ENCODE results near the gene MAN2B2. TPM values are rescaled to one million over a fixed set of nuclear protein-coding genes. Genes with fewer than 3 reads are reported as not detected.
"Not testable (repeated sequence)": the region's sequence is repeated elsewhere in the genome, so short reads cannot be mapped to it uniquely, and the experiment has no call there.

The MAN2B2 gene
- total RNA-seq, 2 donors from 2014 or later, result 11.9 to 21.9 TPM

GRCh38 chr4:6658597-6659075 lies 83.6 kb downstream of the MAN2B2 start:
- ATAC-seq (replicated peaks in 1 of 2) (peak; percentile 86 to 88), DNase-seq (peak; percentile 68)
- Mint-ChIP-seq H3K4me3 (peak overlapping the region; percentile 75 to 79), H3K4me1 (ENCODE audit: low read depth) (peaks cover 14% of the 10 kb centered on the region), H3K27me3 (ENCODE audit: low read depth) (peaks cover 39% of the 10 kb centered on the region), H3K9me3 (no peaks in the 10 kb centered on the region), H3K27ac (no peak overlapping the region), H3K36me3 (ENCODE audit: insufficient read depth in 2 of 2) (peaks cover 0 to 1% of the 10 kb centered on the region in 2 donors)

- Mint-ChIP-seq H3K4me3 (no peak overlapping the region), H3K36me3 (ENCODE audit: insufficient read depth in 2 of 2) (peaks cover 0 to 1% of the 10 kb centered on the region in 2 donors)
- ATAC-seq (replicated peaks in 1 of 2), result no peak
These were observed 84.9 kb downstream of the MAN2B2 start for GRCh38 chr4:6659897-6660296.

GRCh38 chr4:6660430-6660829 lies 85.4 kb downstream of the MAN2B2 start:
- peaks cover 0 to 1% of the 10 kb centered on the region in 2 donors for H3K36me3 Mint-ChIP-seq (ENCODE audit: insufficient read depth in 2 of 2)
- no peak overlapping the region for H3K4me3 Mint-ChIP-seq
- peaks cover 14% of the 10 kb centered on the region for H3K4me1 Mint-ChIP-seq (ENCODE audit: low read depth)
- H3K9me3 Mint-ChIP-seq, result no peaks in the 10 kb centered on the region
- peaks cover 39% of the 10 kb centered on the region for H3K27me3 Mint-ChIP-seq (ENCODE audit: low read depth)
- DNase-seq (no peak), ATAC-seq (replicated peaks in 1 of 2) (no peak)
- H3K27ac Mint-ChIP-seq, result no peak overlapping the region

More at GRCh38 chr4:6659897-6660296, 84.9 kb downstream of the MAN2B2 start:
- H3K27ac Mint-ChIP-seq, result no peak overlapping the region
- peaks cover 14% of the 10 kb centered on the region for H3K4me1 Mint-ChIP-seq (ENCODE audit: low read depth)
- DNase-seq, result no peak
- H3K9me3 Mint-ChIP-seq, result no peaks in the 10 kb centered on the region
- H3K27me3 Mint-ChIP-seq (ENCODE audit: low read depth), result peaks cover 39% of the 10 kb centered on the region

- Mint-ChIP-seq H3K27me3 (ENCODE audit: low read depth) (peaks cover 39% of the 10 kb centered on the region), H3K27ac (no peak overlapping the region), H3K4me3 (no peak overlapping the region), H3K9me3 (no peaks in the 10 kb centered on the region), H3K4me1 (ENCODE audit: low read depth) (peaks cover 14% of the 10 kb centered on the region), H3K36me3 (ENCODE audit: insufficient read depth in 2 of 2) (peaks cover 0 to 1% of the 10 kb centered on the region in 2 donors)
- ATAC-seq (replicated peaks in 1 of 2) (no peak), DNase-seq (no peak)
These were observed 87.6 kb downstream of the MAN2B2 start for GRCh38 chr4:6662591-6662990.

GRCh38 chr4:6663596-6664393 lies 88.8 kb downstream of the MAN2B2 start:
- H3K27ac Mint-ChIP-seq, result no peak overlapping the region
- H3K4me3 Mint-ChIP-seq, result peak overlapping the region; percentile 8 to 69
- H3K27me3 Mint-ChIP-seq (ENCODE audit: low read depth), result peaks cover 39% of the 10 kb centered on the region
- ATAC-seq (replicated peaks in 1 of 2), result peak; percentile 16 to 36
- H3K4me1 Mint-ChIP-seq (ENCODE audit: low read depth), result peaks cover 14% of the 10 kb centered on the region
- no peak for DNase-seq
- peaks cover 0 to 1% of the 10 kb centered on the region in 2 donors for H3K36me3 Mint-ChIP-seq (ENCODE audit: insufficient read depth in 2 of 2)
- H3K9me3 Mint-ChIP-seq, result no peaks in the 10 kb centered on the region

GRCh38 chr4:6665320-6665654 lies 90.3 kb downstream of the MAN2B2 start:
- H3K4me3 Mint-ChIP-seq, result no peak overlapping the region
- H3K4me1 Mint-ChIP-seq (ENCODE audit: low read depth), result peaks cover under 1% of the 10 kb centered on the region
- H3K27me3 Mint-ChIP-seq (ENCODE audit: low read depth), result peaks cover 31% of the 10 kb centered on the region
- no peak overlapping the region for H3K27ac Mint-ChIP-seq
- DNase-seq, result no peak
- no peak for ATAC-seq (replicated peaks in 1 of 2)
- H3K36me3 Mint-ChIP-seq (ENCODE audit: insufficient read depth in 2 of 2), result no peaks in the 10 kb centered on the region
- no peaks in the 10 kb centered on the region for H3K9me3 Mint-ChIP-seq

GRCh38 chr4:6668391-6668790 lies 93.4 kb downstream of the MAN2B2 start:
- ATAC-seq (replicated peaks in 1 of 2) (no peak), DNase-seq (no peak)
- peaks cover 4% of the 10 kb centered on the region for H3K4me1 Mint-ChIP-seq (ENCODE audit: low read depth)
- H3K9me3 Mint-ChIP-seq, result no peaks in the 10 kb centered on the region
- H3K27ac Mint-ChIP-seq, result no peak overlapping the region
- no peak overlapping the region for H3K4me3 Mint-ChIP-seq
- peaks cover 2% of the 10 kb centered on the region for H3K27me3 Mint-ChIP-seq (ENCODE audit: low read depth)
- peaks cover 0 to under 1% of the 10 kb centered on the region in 2 donors for H3K36me3 Mint-ChIP-seq (ENCODE audit: insufficient read depth in 2 of 2)

GRCh38 chr4:6671648-6672047 lies 96.7 kb downstream of the MAN2B2 start:
- Mint-ChIP-seq H3K27me3 (ENCODE audit: low read depth) (no peaks in the 10 kb centered on the region), H3K9me3 (no peaks in the 10 kb centered on the region), H3K4me1 (ENCODE audit: low read depth) (peaks cover 25% of the 10 kb centered on the region)

GRCh38 chr4:6672131-6672530 lies 97.1 kb downstream of the MAN2B2 start:
- Mint-ChIP-seq H3K27ac (no peak overlapping the region), H3K9me3 (no peaks in the 10 kb centered on the region), H3K4me3 (no peak overlapping the region), H3K27me3 (ENCODE audit: low read depth) (no peaks in the 10 kb centered on the region), H3K4me1 (ENCODE audit: low read depth) (peaks cover 30% of the 10 kb centered on the region), H3K36me3 (ENCODE audit: insufficient read depth in 2 of 2) (peaks cover 17 to 22% of the 10 kb centered on the region in 2 donors)
- ATAC-seq (replicated peaks in 1 of 2), result no peak
- DNase-seq, result no peak

More at GRCh38 chr4:6671648-6672047, 96.7 kb downstream of the MAN2B2 start:
- no peak for DNase-seq
- H3K4me3 Mint-ChIP-seq, result no peak overlapping the region
- no peak overlapping the region for H3K27ac Mint-ChIP-seq
- peaks cover 15 to 20% of the 10 kb centered on the region in 2 donors for H3K36me3 Mint-ChIP-seq (ENCODE audit: insufficient read depth in 2 of 2)
- ATAC-seq (replicated peaks in 1 of 2), result no peak

GRCh38 chr4:6672541-6673190 lies 97.7 kb downstream of the MAN2B2 start:
- not testable (repeated sequence) for H3K27ac Mint-ChIP-seq; H3K9me3 Mint-ChIP-seq; ATAC-seq (replicated peaks in 1 of 2); DNase-seq; H3K27me3 Mint-ChIP-seq (ENCODE audit: low read depth)
- Mint-ChIP-seq H3K4me1 (ENCODE audit: low read depth) (peaks cover 35% of the 10 kb centered on the region), H3K36me3 (ENCODE audit: insufficient read depth in 2 of 2) (peaks cover 18 to 22% of the 10 kb centered on the region in 2 donors), H3K4me3 (peak overlapping the region in 1 of 2 donors; percentile 80)

Other genes starting within 250 kb of the MAN2B2 start
- gene PPP2R2C, start 102.6 kb upstream of the MAN2B2 start, total RNA-seq, result not detected
- 100 to 1,000 TPM; 148 to 153 TPM for gene MRFAP1, start 65.5 kb downstream of the MAN2B2 start, total RNA-seq
- gene S100P, start 118.7 kb downstream of the MAN2B2 start, total RNA-seq, result 10 to 100 TPM; 18.0 to 84.6 TPM
- gene MRFAP1L1, start 134.7 kb downstream of the MAN2B2 start, total RNA-seq, result 10 to 100 TPM; 53.3 to 57.7 TPM
- gene BLOC1S4, start 141.0 kb downstream of the MAN2B2 start, total RNA-seq, result 10 to 100 TPM; 14.1 to 14.6 TPM
- 10 to 100 TPM; 16.8 to 19.5 TPM for gene KIAA0232, start 207.5 kb downstream of the MAN2B2 start, total RNA-seq